Keratinocyte (primary cell): ENCODE data around the gene XNDC1N. TPM values are rescaled to one million over a fixed set of nuclear protein-coding genes. Genes with fewer than 3 reads are reported as not detected.

Experiments
- DNase-seq: peaks from one replicate; pipeline ENCODE4 v3.0.0-alpha.2; 2011; ENCODE audit warnings: low read depth, missing footprints, low spot score
- FAIRE-seq: peaks from 2 replicates; lab custom pipeline; 2011; peaks lifted over from hg19 to GRCh38; lab: Jason Lieb, UNC
- H2AFZ ChIP-seq: 2 replicates; pipeline ENCODE4 v1.6.0; 2012; ENCODE audit warnings: low read length, control low read depth, inconsistent platforms; ENCODE audit not compliant: control insufficient read depth
- H3K27ac ChIP-seq: 2 replicates; pipeline ENCODE4 v1.5.1; 2011; ENCODE audit warnings: low read length; ENCODE audit not compliant: control insufficient read depth, insufficient read depth
- H3K27me3 ChIP-seq: 3 replicates; pipeline ENCODE4 v1.6.0; 2011; ENCODE audit warnings: low read length; ENCODE audit not compliant: control insufficient read depth, insufficient read depth; ENCODE audit errors: extremely low read depth
- H3K36me3 ChIP-seq, 2 experiments: 2 replicates in 1 of 2; 3 replicates in 1 of 2; pipeline ENCODE4 v1.5.1; 2011; ENCODE audit warnings: low read length in 2 of 2, mild to moderate bottlenecking in 1 of 2; ENCODE audit not compliant: control insufficient read depth in 2 of 2, insufficient read depth in 2 of 2; ENCODE audit errors: extremely low read depth in 1 of 2
- H3K4me1 ChIP-seq: 3 replicates; pipeline ENCODE4 v1.5.1; 2011; ENCODE audit warnings: low read length; ENCODE audit not compliant: control insufficient read depth, insufficient read depth; ENCODE audit errors: extremely low read depth
- H3K4me2 ChIP-seq: 3 replicates; pipeline ENCODE4 v1.6.0; 2011; ENCODE audit warnings: low read depth, low read length; ENCODE audit not compliant: control insufficient read depth, insufficient read depth; ENCODE audit errors: extremely low read depth
- H3K4me3 ChIP-seq, 3 experiments: fragments of 200-600 bp in 1 of 3; sonication (generic) in 1 of 3; 2 replicates in 2 of 3; 3 replicates in 1 of 3; pipeline ENCODE4 v1.5.1; 2011 to 2016; ENCODE audit warnings: low read length in 3 of 3, mild to moderate bottlenecking in 3 of 3, control low read depth in 2 of 3, inconsistent platforms in 1 of 3, low read depth in 1 of 3, mixed read lengths in 1 of 3, mixed run types in 1 of 3, moderate library complexity in 1 of 3; ENCODE audit not compliant: control insufficient read depth in 2 of 3, insufficient read depth in 2 of 3; ENCODE audit errors: extremely low read depth in 1 of 3
- H3K79me2 ChIP-seq: 2 replicates; pipeline ENCODE4 v1.6.0; 2012; ENCODE audit warnings: low read length; ENCODE audit not compliant: control insufficient read depth, insufficient read depth
- H3K9ac ChIP-seq: 3 replicates; pipeline ENCODE4 v1.6.0; 2011; ENCODE audit warnings: low read length; ENCODE audit not compliant: control insufficient read depth, insufficient read depth; ENCODE audit errors: extremely low read depth
- H3K9me1 ChIP-seq: 3 replicates; pipeline ENCODE4 v1.6.0; 2011; ENCODE audit warnings: low read length; ENCODE audit not compliant: control insufficient read depth, insufficient read depth; ENCODE audit errors: extremely low read depth
- H3K9me3 ChIP-seq: 2 replicates; pipeline ENCODE4 v1.5.1; 2012; ENCODE audit warnings: low read depth, low read length; ENCODE audit not compliant: control insufficient read depth
- H4K20me1 ChIP-seq: 3 replicates; pipeline ENCODE4 v1.6.0; 2011; ENCODE audit warnings: low read length; ENCODE audit not compliant: control insufficient read depth, insufficient read depth; ENCODE audit errors: extremely low read depth
- CTCF ChIP-seq, 3 experiments: IDR thresholded peaks in 1 of 3; conservative IDR thresholded peaks in 1 of 3; optimal IDR thresholded peaks in 1 of 3; 2 replicates in 2 of 3; 3 replicates in 1 of 3; pipeline versions ENCODE3 to v1.5.1; 2011; ENCODE audit warnings: low read length in 3 of 3, mild to moderate bottlenecking in 3 of 3, moderate library complexity in 2 of 3, control low read depth in 1 of 3, inconsistent platforms in 1 of 3; ENCODE audit not compliant: insufficient read depth in 2 of 3; ENCODE audit errors: extremely low read depth in 1 of 3
- EZH2 ChIP-seq: IDR thresholded peaks from one replicate; pipeline ENCODE4 v1.6.1; 2012; ENCODE audit warnings: inconsistent platforms, mild to moderate bottlenecking, low read length, moderate library complexity
- dilution Hi-C: fragments of 300-500 bp; cut with MboI; formaldehyde crosslinking; loops from one replicate; pipeline ENCODE4 v1.7.0; 2020; ENCODE audit warnings: low sequenced_read_pairs; ENCODE audit not compliant: extremely low pct_ligation_motif_present
- polyA plus RNA-seq, 5 experiments: library from polyadenylated mRNA; depleted of rRNA in 3 of 5; stranded (reverse) in 3 of 5; stranded (forward) in 1 of 5; unstranded in 1 of 5; fragments of >200 nt; gene quantifications; 1 replicate in 1 of 5; 2 replicates in 3 of 5; 3 replicates in 1 of 5; pipeline versions ENCODE4 v1.2.1 to v1.2.3, GENCODE V29; 2011 to 2012; ENCODE audit warnings: missing spikeins in 2 of 5, low read depth in 1 of 5, low replicate concordance in 1 of 5

Gene XNDC1N
- polyA plus RNA-seq, 1 donor (not counting 4 experiments of a cell fraction or from before 2014, with no cell fraction given), result 1.4 TPM

- no peaks in the 10 kb centered on the region for H3K9me3 ChIP-seq
- no peaks in the 10 kb centered on the region for H3K79me2 ChIP-seq
- H3K9me1 ChIP-seq, result no peaks in the 10 kb centered on the region
- H3K4me1 ChIP-seq, result no peaks in the 10 kb centered on the region
- H3K9ac ChIP-seq, result no peak overlapping the region
- H3K36me3 ChIP-seq, result peaks cover 5 to 12% of the 10 kb centered on the region in 2 experiments
- TF ChIP-seq CTCF (optimal IDR thresholded peaks at IDR 0.05 in 1 of 3, IDR thresholded peaks at IDR 0.05 in 1 of 3, conservative IDR thresholded peaks at IDR 0.05 in 1 of 3; ENCODE audit: extremely low read depth in 1 of 3, insufficient read depth in 2 of 3, low read length in 3 of 3), result no peak
- TF ChIP-seq EZH2, result no peak
- no peaks in the 10 kb centered on the region for H4K20me1 ChIP-seq
- no peak overlapping the region for H3K4me3 ChIP-seq
- no peak overlapping the region for H3K4me2 ChIP-seq
- DNase-seq, result no peak
- no peak for FAIRE-seq
- no peak overlapping the region for H2AFZ ChIP-seq
- dilution Hi-C loops, result no loop called here
- H3K27ac ChIP-seq, result no peak overlapping the region
- H3K27me3 ChIP-seq, result no peaks in the 10 kb centered on the region
Observed at GRCh38 chr11:71963468-71963867, 35.1 kb upstream of the XNDC1N start.

DNA sequence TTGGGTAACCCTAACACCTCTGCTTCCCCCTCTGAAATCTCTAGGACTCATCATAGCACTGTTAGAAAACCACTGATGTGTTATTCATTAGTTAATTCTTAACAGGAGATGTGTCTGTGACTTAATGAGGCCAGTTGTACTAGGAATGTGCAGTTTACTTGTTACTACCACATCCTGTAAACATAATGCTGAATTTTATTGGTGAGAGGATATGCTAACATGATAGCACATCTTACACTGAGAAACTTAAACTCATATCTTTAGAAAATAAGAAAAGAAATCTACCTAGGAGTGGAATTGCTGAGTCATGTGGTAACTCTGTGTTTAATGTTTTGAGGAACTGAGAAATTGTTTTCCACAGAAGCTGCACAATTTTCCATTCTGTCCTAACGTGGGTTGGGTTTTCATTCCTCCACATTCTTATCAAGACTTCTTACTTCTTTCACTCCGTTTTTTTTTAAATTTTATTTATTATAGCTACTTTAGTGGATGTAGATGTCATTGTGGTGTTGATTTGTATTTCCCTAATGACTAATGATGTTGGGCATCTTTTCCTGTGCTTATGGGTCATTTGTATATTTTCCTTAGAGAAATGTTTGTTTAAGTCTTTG lies 34.1 kb upstream of the XNDC1N start:
- H3K4me1 ChIP-seq, result no peaks in the 10 kb centered on the region
- no peak overlapping the region for H3K27ac ChIP-seq
- H3K9ac ChIP-seq, result no peak overlapping the region
- H3K79me2 ChIP-seq, result no peaks in the 10 kb centered on the region
- H2AFZ ChIP-seq, result no peak overlapping the region
- FAIRE-seq (no peak), DNase-seq (no peak)
- no peaks in the 10 kb centered on the region for H3K9me3 ChIP-seq
- dilution Hi-C loops, result no loop called here
- H4K20me1 ChIP-seq, result no peaks in the 10 kb centered on the region
- H3K27me3 ChIP-seq, result no peaks in the 10 kb centered on the region
- H3K4me2 ChIP-seq, result no peak overlapping the region
- TF ChIP-seq EZH2, result no peak
- TF ChIP-seq CTCF (optimal IDR thresholded peaks at IDR 0.05 in 1 of 3, IDR thresholded peaks at IDR 0.05 in 1 of 3, conservative IDR thresholded peaks at IDR 0.05 in 1 of 3; ENCODE audit: extremely low read depth in 1 of 3, insufficient read depth in 2 of 3, low read length in 3 of 3), result no peak
- peaks cover 4 to 12% of the 10 kb centered on the region in 2 experiments for H3K36me3 ChIP-seq
- H3K4me3 ChIP-seq, result no peak overlapping the region
- no peaks in the 10 kb centered on the region for H3K9me1 ChIP-seq
